SK-N-SH (cell line): ENCODE data around the gene ZNF280D. TPM values are rescaled to one million over a fixed set of nuclear protein-coding genes. Genes with fewer than 3 reads are reported as not detected.

Experiments
- CTCF ChIA-PET: fragments of 300-600, 350-600 bp; formaldehyde crosslinking; extraction: SDS; loops from one replicate; lab custom pipeline; 2021; lab: Yijun Ruan, JAX
- POLR2A ChIA-PET: fragments of 350-600 bp; sonication (Branson Sonifier 250); formaldehyde crosslinking; extraction: SDS; loops from one replicate; lab custom pipeline; 2020; ENCODE audit warnings: antibody characterized with exemption, inconsistent platforms; lab: Yijun Ruan, JAX
- DNase-seq: peaks from one replicate; pipeline ENCODE4 v3.0.0; 2012
- H2AFZ ChIP-seq: fragments of 200-600 bp; sonication (generic); 2 replicates; pipeline ENCODE4 v1.8.1; 2016; ENCODE audit warnings: antibody characterized with exemption, mild to moderate bottlenecking, low read depth
- H3F3A ChIP-seq: fragments of 200-600 bp; sonication (generic); replicated peaks from 2 replicates; pipeline ENCODE3; 2016; ENCODE audit warnings: antibody characterized with exemption, mild to moderate bottlenecking; ENCODE audit not compliant: insufficient read depth
- H3K27ac ChIP-seq, 2 experiments: fragments of 200-500 bp in 1 of 2; fragments of 200-600 bp in 1 of 2; sonication (Bioruptor generic) in 1 of 2; sonication (generic), shearing (Covaris generic) in 1 of 2; 2 replicates each; pipeline versions ENCODE4 v1.5.1 to v1.6.1; 2014 to 2016; ENCODE audit warnings: low read depth in 2 of 2, inconsistent platforms in 1 of 2, low read length in 1 of 2, mild to moderate bottlenecking in 1 of 2, mixed read lengths in 1 of 2
- H3K27me3 ChIP-seq: fragments of 200-600 bp; sonication (generic), shearing (Covaris generic); 2 replicates; pipeline ENCODE4 v1.6.1; 2016; ENCODE audit warnings: mixed run types; ENCODE audit not compliant: insufficient read depth
- H3K36me3 ChIP-seq, 2 experiments: fragments of 200-500 bp in 1 of 2; fragments of 200-600 bp in 1 of 2; sonication (Bioruptor generic) in 1 of 2; sonication (generic) in 1 of 2; replicated peaks in 1 of 2; 2 replicates each; pipeline versions ENCODE3 to v1.5.1; 2014 to 2016; ENCODE audit warnings: low read length in 1 of 2, mild to moderate bottlenecking in 1 of 2; ENCODE audit not compliant: insufficient read depth in 2 of 2, control insufficient read depth in 1 of 2
- H3K4me1 ChIP-seq, 2 experiments: fragments of 200-500 bp in 1 of 2; fragments of 200-600 bp in 1 of 2; sonication (Bioruptor generic) in 1 of 2; sonication (generic), shearing (Covaris generic) in 1 of 2; 2 replicates each; pipeline versions ENCODE4 v1.5.1 to v1.6.1; 2014 to 2016; ENCODE audit warnings: low read depth in 1 of 2, low read length in 1 of 2, mixed run types in 1 of 2; ENCODE audit not compliant: insufficient read depth in 2 of 2, control insufficient read depth in 1 of 2
- H3K4me2 ChIP-seq: fragments of 200-600 bp; sonication (generic), shearing (Covaris generic); 2 replicates; pipeline ENCODE4 v1.6.1; 2017; ENCODE audit warnings: mixed run types
- H3K4me3 ChIP-seq, 2 experiments: fragments of 200-500 bp in 1 of 2; fragments of 200-600 bp in 1 of 2; sonication (Bioruptor generic) in 1 of 2; sonication (generic), shearing (Covaris generic) in 1 of 2; 2 replicates each; pipeline versions ENCODE4 v1.5.1 to v1.8.1; 2014 to 2016; ENCODE audit warnings: low read depth in 2 of 2, inconsistent platforms in 1 of 2, low read length in 1 of 2, mild to moderate bottlenecking in 1 of 2, mixed read lengths in 1 of 2, moderate library complexity in 1 of 2
- H3K79me2 ChIP-seq: fragments of 200-600 bp; sonication (generic); 2 replicates; pipeline ENCODE4 v1.8.1; 2017; ENCODE audit warnings: mild to moderate bottlenecking; ENCODE audit not compliant: insufficient read depth
- H3K9ac ChIP-seq: fragments of 200-600 bp; sonication (generic); 2 replicates; pipeline ENCODE4 v1.6.1; 2017; ENCODE audit warnings: mixed run types
- H3K9me2 ChIP-seq: fragments of 200-600 bp; sonication (generic); 2 replicates; pipeline ENCODE4 v1.6.1; 2017; ENCODE audit warnings: mixed run types
- H3K9me3 ChIP-seq: fragments of 200-600 bp; sonication (generic); 2 replicates; pipeline ENCODE4 v1.6.1; 2017; ENCODE audit warnings: mixed run types, mild to moderate bottlenecking, moderate library complexity
- H4K20me1 ChIP-seq: fragments of 200-600 bp; sonication (generic); 2 replicates; pipeline ENCODE4 v1.6.1; 2017; ENCODE audit warnings: mild to moderate bottlenecking, mixed run types; ENCODE audit not compliant: insufficient read depth
- EP300 ChIP-seq, 2 experiments: IDR thresholded peaks; 2 replicates each; pipeline versions ENCODE4 v1.4.0 to v1.6.1; 2012; ENCODE audit warnings: borderline replicate concordance in 1 of 2, low read depth in 1 of 2, low read length in 1 of 2
- FOSL2 ChIP-seq: IDR thresholded peaks from 2 replicates; pipeline ENCODE4 v1.4.0; 2012; ENCODE audit warnings: low read depth, mild to moderate bottlenecking, moderate library complexity, borderline replicate concordance
- FOXJ3 ChIP-seq: sonication (generic); formaldehyde crosslinking; IDR thresholded peaks from 2 replicates; pipeline ENCODE4 v1.5.1; 2020; ENCODE audit warnings: mild to moderate bottlenecking, missing genetic modification reagents
- FOXM1 ChIP-seq: IDR thresholded peaks from 2 replicates; pipeline ENCODE4 v1.4.0; 2012; ENCODE audit warnings: low read depth, mild to moderate bottlenecking
- GABPA ChIP-seq: IDR thresholded peaks from 2 replicates; pipeline ENCODE4 v1.4.0; 2012; ENCODE audit warnings: low read depth, mild to moderate bottlenecking
- GATA2 ChIP-seq: sonication (generic); formaldehyde crosslinking; IDR thresholded peaks from 2 replicates; pipeline ENCODE4 v1.5.0; 2020; ENCODE audit warnings: mild to moderate bottlenecking, missing genetic modification reagents
- JUND ChIP-seq: IDR thresholded peaks from 2 replicates; pipeline ENCODE4 v1.4.0; 2012
- MXI1 ChIP-seq: IDR thresholded peaks from 2 replicates; pipeline ENCODE4 v1.6.1; 2012; ENCODE audit warnings: mild to moderate bottlenecking, low read depth, low read length, improper control_type of control experiment
- NFIC ChIP-seq: IDR thresholded peaks from 2 replicates; pipeline ENCODE4 v1.4.0; 2012; ENCODE audit warnings: borderline replicate concordance
- NRF1 ChIP-seq: IDR thresholded peaks from 2 replicates; pipeline ENCODE4 v1.6.1; 2012; ENCODE audit warnings: low read depth, mild to moderate bottlenecking, low read length
- POLR2AphosphoS5 ChIP-seq: IDR thresholded peaks from 2 replicates; pipeline ENCODE4 v1.6.1; 2012; ENCODE audit warnings: low read depth, low read length
- RAD21 ChIP-seq: IDR thresholded peaks from 2 replicates; pipeline ENCODE4 v1.6.1; 2012; ENCODE audit warnings: mild to moderate bottlenecking, low read length
- RFX5 ChIP-seq: IDR thresholded peaks from 2 replicates; pipeline ENCODE4 v1.6.1; 2012; ENCODE audit warnings: mild to moderate bottlenecking, improper control_type of control experiment, low read length
- RXRA ChIP-seq: IDR thresholded peaks from 2 replicates; pipeline ENCODE4 v1.4.0; 2012; ENCODE audit warnings: low read depth, mild to moderate bottlenecking, borderline replicate concordance
- SIN3A ChIP-seq: IDR thresholded peaks from 2 replicates; pipeline ENCODE4 v1.6.1; 2012; ENCODE audit warnings: low read depth, mild to moderate bottlenecking, low read length, moderate library complexity, borderline replicate concordance
- TAF1 ChIP-seq: IDR thresholded peaks from 2 replicates; pipeline ENCODE4 v1.6.1; 2012; ENCODE audit warnings: low read depth, mild to moderate bottlenecking, low read length, moderate library complexity, borderline replicate concordance
- TCF12 ChIP-seq: IDR thresholded peaks from 2 replicates; pipeline ENCODE4 v1.4.0; 2012
- YY1 ChIP-seq: IDR thresholded peaks from 2 replicates; pipeline ENCODE4 v1.4.0; 2012; ENCODE audit warnings: low read depth, mild to moderate bottlenecking
- WGBS: methylation state at CpG from one replicate; pipeline ENCODE4 v1.1.6; 2017; ENCODE audit warnings: low lambda C conversion rate; 5-methylcytosine and 5-hydroxymethylcytosine counted together
- polyA plus RNA-seq, 3 experiments: library from polyadenylated mRNA; depleted of rRNA; stranded (reverse); fragments of >200 nt; gene quantifications; 2 replicates each; pipeline ENCODE4 v1.2.3, GENCODE V29; 2012
- TF ChIP-seq, protein P1 (sequence below): IDR thresholded peaks from 2 replicates; pipeline ENCODE4 v1.4.0; 2012; ENCODE audit warnings: low read depth
- TF ChIP-seq, protein P2 (sequence below): fragments of 150-350 bp; IDR thresholded peaks from 2 replicates; pipeline ENCODE4 v1.6.1; 2016; ENCODE audit warnings: mild to moderate bottlenecking, low read depth, low read length
- TF ChIP-seq, protein P3 (sequence below): IDR thresholded peaks from 2 replicates; pipeline ENCODE4; 2012
- TF ChIP-seq, protein P4 (sequence below): IDR thresholded peaks from 2 replicates; pipeline ENCODE4 v1.4.0; 2012; ENCODE audit warnings: low read depth, borderline replicate concordance

The ZNF280D gene
- polyA plus RNA-seq, 1 of the 3 experiments (the other 2 are of a cell fraction): 5.4 TPM

DNA sequence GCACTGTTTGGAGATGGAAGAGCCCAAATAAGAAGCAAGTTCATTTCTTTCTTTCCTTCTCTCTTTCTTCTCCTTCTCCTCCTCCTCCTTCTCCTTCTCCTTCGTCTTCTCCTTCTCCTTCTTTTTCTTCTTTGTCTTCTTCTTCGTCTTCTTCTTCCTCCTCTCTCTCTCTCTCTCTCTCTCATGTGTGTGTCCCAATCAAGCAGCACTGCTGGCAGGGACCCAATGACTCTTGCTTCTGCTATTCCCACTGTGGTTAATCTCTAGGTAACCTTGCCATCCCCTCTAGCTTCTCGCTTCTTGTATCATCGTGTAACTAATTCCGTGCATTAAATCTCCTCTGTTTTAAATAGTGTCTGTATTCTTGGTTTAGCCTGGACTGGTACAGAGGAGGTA lies 26.1 kb upstream of the ZNF280D start:
- peaks cover 6 to 25% of the 10 kb centered on the region in 2 experiments for H3K4me1 ChIP-seq
- TF ChIP-seq JUND: peak; percentile 36; the same call in 1 of the 2 replicates
- no peak for TF ChIP-seq EP300 (IDR thresholded peaks at IDR 0.05; ENCODE audit: borderline replicate concordance in 1 of 2, low read depth in 1 of 2, low read length in 1 of 2)
- TF ChIP-seq GABPA: no peak
- no peak; the same call in 1 of the 2 replicates for TF ChIP-seq TCF12
- peak; percentile 63 for TF ChIP-seq NFIC
- no peak for TF ChIP-seq RAD21
- TF ChIP-seq RXRA: no peak
- TF ChIP-seq, protein P1, sequence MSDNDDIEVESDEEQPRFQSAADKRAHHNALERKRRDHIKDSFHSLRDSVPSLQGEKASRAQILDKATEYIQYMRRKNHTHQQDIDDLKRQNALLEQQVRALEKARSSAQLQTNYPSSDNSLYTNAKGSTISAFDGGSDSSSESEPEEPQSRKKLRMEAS: no peak
- TF ChIP-seq FOXJ3 (CRISPR knock-in tag): no peak
- no peak for TF ChIP-seq POLR2AphosphoS5
- TF ChIP-seq SIN3A: no peak
- no peak for TF ChIP-seq YY1
- TF ChIP-seq FOXM1: no peak
- TF ChIP-seq, protein P2, sequence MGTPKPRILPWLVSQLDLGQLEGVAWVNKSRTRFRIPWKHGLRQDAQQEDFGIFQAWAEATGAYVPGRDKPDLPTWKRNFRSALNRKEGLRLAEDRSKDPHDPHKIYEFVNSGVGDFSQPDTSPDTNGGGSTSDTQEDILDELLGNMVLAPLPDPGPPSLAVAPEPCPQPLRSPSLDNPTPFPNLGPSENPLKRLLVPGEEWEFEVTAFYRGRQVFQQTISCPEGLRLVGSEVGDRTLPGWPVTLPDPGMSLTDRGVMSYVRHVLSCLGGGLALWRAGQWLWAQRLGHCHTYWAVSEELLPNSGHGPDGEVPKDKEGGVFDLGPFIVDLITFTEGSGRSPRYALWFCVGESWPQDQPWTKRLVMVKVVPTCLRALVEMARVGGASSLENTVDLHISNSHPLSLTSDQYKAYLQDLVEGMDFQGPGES: no peak
- no peak; the same call in 1 of the 2 replicates for TF ChIP-seq FOSL2
- H3K9ac ChIP-seq: no peak overlapping the region; the same call in 1 of the 2 replicates
- ChIA-PET POLR2A (interaction anchor here (0.7 kb wide), 1 partner anchor 26 kb away, joined by 6 read pairs; the partner anchor contains the start of gene ZNF280D), CTCF (interaction anchor here (1.3 kb wide), 1 partner anchor 39 kb away, joined by 4 read pairs; no protein-coding TSS in a partner anchor)
- H3K9me2 ChIP-seq: no peaks in the 10 kb centered on the region
- H3K27me3 ChIP-seq: no peaks in the 10 kb centered on the region
- no peak for DNase-seq
- peak overlapping the region; percentile 62; the same call in 1 of the 2 replicates for H2AFZ ChIP-seq
- H3K4me3 ChIP-seq: peak overlapping the region in 1 of 2 experiments; percentile 3; a peak in 1 of 4 replicates
- H3K36me3 ChIP-seq: no peaks in the 10 kb centered on the region
- no peaks in the 10 kb centered on the region for H3K79me2 ChIP-seq
- peaks cover 19% of the 10 kb centered on the region for H3F3A ChIP-seq
- H3K9me3 ChIP-seq: no peaks in the 10 kb centered on the region
- H4K20me1 ChIP-seq: no peaks in the 10 kb centered on the region
- 59% methylated on average over 5 of the region's 5 CpGs for WGBS
- peak overlapping the region; percentile 60 for H3K4me2 ChIP-seq
- peak overlapping the region; percentile 74 to 76 for H3K27ac ChIP-seq

DNA sequence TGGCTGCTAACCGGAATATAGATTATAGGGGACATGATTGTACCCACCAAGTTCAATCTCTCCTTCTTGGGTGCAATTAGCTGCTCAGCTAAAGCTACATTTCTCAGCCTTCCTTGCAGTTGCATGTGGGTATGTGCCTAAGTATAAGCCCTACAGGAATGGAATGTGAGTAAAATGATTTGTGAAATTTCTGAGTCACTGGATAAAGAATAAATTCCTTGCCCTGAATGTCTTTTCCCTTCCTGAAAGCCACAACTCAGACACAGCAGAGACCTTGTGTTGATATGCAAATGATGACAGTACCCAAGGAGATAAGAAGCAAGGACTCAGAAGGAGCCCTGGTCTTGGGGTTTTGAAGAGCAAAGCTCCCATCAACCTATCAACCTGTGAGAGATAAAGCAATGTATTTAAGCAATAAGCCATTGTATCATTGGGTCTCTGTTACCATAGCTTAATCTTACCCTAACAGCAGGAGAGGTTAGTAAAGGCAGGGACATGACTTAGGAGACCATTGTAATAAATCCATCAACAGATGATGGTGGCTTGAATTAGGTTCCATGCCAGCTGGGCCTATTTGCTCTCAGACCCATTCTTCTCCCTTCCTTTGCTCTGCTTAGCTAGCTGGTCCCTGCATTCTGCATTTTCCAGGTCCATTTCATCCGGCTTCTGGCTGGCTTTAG lies 25.6 kb upstream of the ZNF280D start:
- CTCF ChIA-PET: interaction anchor here (1.3 to 1.4 kb wide), 2 partner anchors 40 to 268 kb away, joined by 3 to 4 read pairs; no protein-coding TSS in a partner anchor
- H3K4me2 ChIP-seq: peak overlapping the region; percentile 60
- H3K79me2 ChIP-seq: no peaks in the 10 kb centered on the region
- peaks cover 6 to 25% of the 10 kb centered on the region in 2 experiments for H3K4me1 ChIP-seq
- H3K36me3 ChIP-seq: no peaks in the 10 kb centered on the region
- H4K20me1 ChIP-seq: no peaks in the 10 kb centered on the region
- no peaks in the 10 kb centered on the region for H3K9me2 ChIP-seq
- peaks cover 19% of the 10 kb centered on the region for H3F3A ChIP-seq
- H3K9me3 ChIP-seq: no peaks in the 10 kb centered on the region
- H3K4me3 ChIP-seq: peak overlapping the region in 1 of 2 experiments; percentile 3; a peak in 1 of 4 replicates
- H2AFZ ChIP-seq: peak overlapping the region; percentile 62; the same call in 1 of the 2 replicates
- POLR2A ChIA-PET: interaction anchor here (1.0 kb wide), 1 partner anchor 26 kb away, joined by 3 read pairs; the partner anchor contains the start of gene ZNF280D
- no peaks in the 10 kb centered on the region for H3K27me3 ChIP-seq
- peak overlapping the region; percentile 16 to 74; a peak in 3 of 4 replicates for H3K27ac ChIP-seq
- 58% methylated on average over 2 of the region's 2 CpGs for WGBS
- H3K9ac ChIP-seq: no peak overlapping the region; the same call in 1 of the 2 replicates
- DNase-seq: no peak
- TF ChIP-seq FOXJ3 (CRISPR knock-in tag) (no peak), TCF12 (no peak), TAF1 (no peak), FOXM1 (no peak), GATA2 (no peak), MXI1 (no peak), RFX5 (no peak), FOSL2 (peak; percentile 46; the same call in 1 of the 2 replicates), RXRA (no peak), POLR2AphosphoS5 (no peak), NRF1 (no peak)
- TF ChIP-seq, protein P3, sequence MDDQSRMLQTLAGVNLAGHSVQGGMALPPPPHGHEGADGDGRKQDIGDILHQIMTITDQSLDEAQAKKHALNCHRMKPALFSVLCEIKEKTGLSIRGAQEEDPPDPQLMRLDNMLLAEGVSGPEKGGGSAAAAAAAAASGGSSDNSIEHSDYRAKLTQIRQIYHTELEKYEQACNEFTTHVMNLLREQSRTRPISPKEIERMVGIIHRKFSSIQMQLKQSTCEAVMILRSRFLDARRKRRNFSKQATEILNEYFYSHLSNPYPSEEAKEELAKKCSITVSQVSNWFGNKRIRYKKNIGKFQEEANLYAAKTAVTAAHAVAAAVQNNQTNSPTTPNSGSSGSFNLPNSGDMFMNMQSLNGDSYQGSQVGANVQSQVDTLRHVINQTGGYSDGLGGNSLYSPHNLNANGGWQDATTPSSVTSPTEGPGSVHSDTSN: peak; percentile 25; the same call in 1 of the 2 replicates
- TF ChIP-seq, protein P4, sequence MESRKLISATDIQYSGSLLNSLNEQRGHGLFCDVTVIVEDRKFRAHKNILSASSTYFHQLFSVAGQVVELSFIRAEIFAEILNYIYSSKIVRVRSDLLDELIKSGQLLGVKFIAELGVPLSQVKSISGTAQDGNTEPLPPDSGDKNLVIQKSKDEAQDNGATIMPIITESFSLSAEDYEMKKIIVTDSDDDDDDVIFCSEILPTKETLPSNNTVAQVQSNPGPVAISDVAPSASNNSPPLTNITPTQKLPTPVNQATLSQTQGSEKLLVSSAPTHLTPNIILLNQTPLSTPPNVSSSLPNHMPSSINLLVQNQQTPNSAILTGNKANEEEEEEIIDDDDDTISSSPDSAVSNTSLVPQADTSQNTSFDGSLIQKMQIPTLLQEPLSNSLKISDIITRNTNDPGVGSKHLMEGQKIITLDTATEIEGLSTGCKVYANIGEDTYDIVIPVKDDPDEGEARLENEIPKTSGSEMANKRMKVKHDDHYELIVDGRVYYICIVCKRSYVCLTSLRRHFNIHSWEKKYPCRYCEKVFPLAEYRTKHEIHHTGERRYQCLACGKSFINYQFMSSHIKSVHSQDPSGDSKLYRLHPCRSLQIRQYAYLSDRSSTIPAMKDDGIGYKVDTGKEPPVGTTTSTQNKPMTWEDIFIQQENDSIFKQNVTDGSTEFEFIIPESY: no peak
